ENCODE results near the gene B4GALT4.
"Not testable (repeated sequence)": the region's sequence is repeated elsewhere in the genome, so short reads cannot be mapped to it uniquely, and the experiment has no call there.

B4GALT4 gene

GRCh38 chr3:119194237-119195150, 46.2 kb downstream of the B4GALT4 start:
- DNase-seq, result no peak

DNA sequence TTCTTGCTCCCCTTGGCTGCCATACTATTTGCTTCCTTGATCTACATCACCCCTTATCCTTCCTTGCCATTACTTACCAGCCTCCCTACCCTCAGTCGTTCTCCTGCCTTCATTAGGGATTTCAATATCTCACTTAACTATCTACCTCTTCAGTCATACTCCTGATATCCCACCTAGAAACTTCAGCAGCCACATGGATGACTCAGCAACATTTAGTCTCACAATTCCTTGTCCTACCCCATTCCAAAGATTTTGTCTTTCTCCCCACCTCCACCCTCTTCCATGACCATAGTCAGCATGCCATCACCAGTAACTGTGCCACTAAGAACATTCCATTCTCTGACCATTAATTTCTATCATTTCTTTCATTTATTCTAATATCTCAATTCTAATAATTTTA, 48.9 kb downstream of the B4GALT4 start:
- no peak for DNase-seq

- DNase-seq, result no peak
Observed at GRCh38 chr3:119187266-119187665, 53.4 kb downstream of the B4GALT4 start.

GRCh38 chr3:119184796-119185570, 55.7 kb downstream of the B4GALT4 start:
- DNase-seq, result no peak

DNA sequence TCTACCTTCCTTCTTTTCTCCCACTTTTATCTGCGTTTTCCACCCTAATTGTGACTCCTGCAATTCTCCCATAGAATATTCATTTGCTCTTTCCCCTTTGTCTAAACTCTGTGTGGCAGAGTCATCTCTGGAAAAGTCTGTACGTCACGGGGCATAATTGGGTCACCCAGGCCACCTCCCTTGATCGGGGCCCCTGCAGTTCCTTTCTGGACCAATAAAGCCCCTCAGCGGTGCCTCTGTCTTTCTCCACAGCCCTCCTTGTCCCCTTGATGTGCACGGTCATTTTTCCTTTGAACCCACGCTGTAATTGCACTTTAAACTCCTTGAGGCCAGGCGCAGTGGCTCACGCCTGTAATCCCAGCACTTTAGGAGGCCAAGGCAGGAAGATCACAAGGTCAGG, 56.6 kb downstream of the B4GALT4 start:
- DNase-seq, result no peak

GRCh38 chr3:119181765-119182164, 58.9 kb downstream of the B4GALT4 start:
- no peak for DNase-seq

- no peak for DNase-seq
Observed at GRCh38 chr3:119177321-119177720, 63.4 kb downstream of the B4GALT4 start.

DNA sequence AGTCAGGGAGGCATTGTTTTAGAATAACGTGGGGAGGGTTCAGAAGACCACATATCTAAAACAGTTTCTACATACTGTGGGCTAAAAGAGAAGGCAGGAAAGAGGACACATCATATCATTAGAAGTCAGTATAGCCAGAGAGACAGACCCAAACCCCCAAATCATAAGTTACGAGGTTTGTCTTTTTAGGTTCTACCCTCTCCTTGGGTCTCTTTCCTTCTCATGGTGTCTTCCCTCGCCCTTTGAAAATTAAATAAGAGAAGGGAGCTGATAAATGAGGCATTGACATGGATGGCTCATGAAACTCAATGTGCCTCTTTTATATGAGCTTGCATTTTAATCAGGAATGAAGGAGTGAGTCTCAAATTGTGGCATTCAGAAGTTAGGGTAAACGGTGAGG, 63.9 kb downstream of the B4GALT4 start:
- DNase-seq, result no peak

- DNase-seq, result no peak
Observed at GRCh38 chr3:119175872-119176756, 64.6 kb downstream of the B4GALT4 start.

DNA sequence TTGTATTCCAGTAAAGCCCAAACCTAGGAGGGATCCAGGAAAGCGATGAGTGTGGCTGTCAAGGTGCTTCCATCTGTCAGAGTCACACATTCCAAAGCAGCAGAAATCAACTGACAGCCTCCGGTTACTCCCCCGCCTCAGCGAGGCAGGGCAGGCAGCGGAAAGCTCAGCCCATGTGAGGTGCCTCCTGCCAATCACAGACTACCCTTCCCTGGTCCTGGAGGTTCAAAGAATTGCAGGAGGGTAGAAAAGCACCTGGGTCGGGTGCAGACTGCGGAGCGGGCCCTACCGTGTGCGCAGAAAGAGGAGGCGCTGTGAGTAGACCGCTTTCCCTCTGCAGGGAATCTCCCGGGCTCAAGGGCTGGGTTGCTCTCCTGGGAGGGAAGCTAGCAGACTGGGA, 67.4 kb downstream of the B4GALT4 start, which contains the start of gene UPK1B:
Gene UPK1B (plus strand): TSS at position 274 of the 400 bp plus-strand sequence. CDS start 13,144 bp downstream, outside the sequence.
- no peak for DNase-seq

DNA sequence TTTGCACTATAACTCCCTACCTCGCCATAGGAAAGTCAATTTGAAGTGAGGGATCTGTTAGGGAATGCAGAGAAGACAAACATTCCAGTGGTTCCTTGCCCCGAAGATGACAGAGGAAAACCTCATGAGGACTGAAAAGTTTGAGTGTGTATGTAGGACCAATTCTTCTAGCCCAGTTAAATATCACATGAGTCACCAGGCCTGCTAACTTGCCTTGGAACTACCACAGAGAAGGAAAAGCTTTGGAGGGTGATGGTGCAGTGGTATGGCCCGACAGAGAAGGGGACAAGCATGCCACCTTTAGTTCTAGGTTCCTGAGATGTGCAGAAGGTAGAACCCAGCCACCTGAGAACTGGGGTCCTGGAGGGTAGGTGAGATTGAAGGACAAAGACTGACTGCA, 69.9 kb downstream of the B4GALT4 start:
- no peak for DNase-seq

DNA sequence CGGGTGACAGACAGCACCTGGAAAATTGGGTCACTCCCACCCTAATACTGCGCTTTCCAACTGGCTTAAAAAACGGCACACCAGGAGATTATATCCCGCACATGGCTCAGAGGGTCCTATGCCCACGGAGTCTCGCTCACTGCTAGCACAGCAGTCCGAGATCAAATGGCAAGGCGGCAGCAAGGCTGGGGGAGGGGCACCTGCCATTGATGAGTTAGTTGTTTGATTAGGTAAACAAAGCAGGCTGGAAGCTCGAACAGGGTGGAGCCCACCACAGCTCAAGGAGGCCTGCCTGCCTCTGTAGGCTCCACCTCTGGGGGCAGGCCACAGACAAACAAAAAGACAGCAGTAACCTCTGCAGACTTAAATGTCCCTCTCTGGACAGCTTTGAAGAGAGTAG, 75.9 kb downstream of the B4GALT4 start:
- not testable (repeated sequence) for DNase-seq
